ENCODE measurements around the gene RIF1. TPM values are rescaled to one million over a fixed set of nuclear protein-coding genes. Genes with fewer than 3 reads are reported as not detected.

Gene RIF1
- total and polyA plus RNA-seq, 10 donors: 3.4 to 47.5 (median 40.2) TPM

DNA sequence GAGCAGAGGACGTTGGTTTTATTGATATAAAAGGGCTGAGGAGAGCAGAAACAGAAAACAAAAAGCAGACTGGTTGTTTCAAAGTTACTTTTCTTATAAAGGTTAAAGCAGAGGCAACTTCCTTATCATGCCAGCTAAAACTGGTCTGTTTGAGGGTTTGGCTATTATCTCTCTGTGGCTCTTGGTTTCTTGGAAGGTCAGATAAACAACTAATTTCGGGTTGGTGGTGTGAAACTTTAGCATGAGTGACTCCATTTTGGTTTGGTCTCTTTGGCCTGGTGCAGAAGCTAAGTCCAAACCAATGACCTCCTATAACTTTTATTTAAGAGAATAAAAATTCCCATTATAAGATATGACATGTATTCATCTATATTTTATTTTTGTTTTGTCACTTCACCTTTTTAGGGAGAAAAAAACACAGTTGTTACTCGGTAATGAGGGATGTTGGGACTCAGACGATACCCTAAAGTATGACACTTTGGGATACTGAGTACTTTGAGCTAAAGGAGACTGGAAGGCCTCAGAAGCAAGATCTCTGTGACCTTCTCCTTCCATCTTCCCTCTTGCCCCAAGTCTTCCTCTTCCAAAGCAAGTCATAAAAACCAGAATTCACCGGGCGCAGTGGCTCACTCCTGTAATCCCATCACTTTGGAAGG lies 29.0 kb upstream of the RIF1 start:
- DNase-seq: no peak
- TF ChIP-seq POLR2AphosphoS5 (IDR thresholded peaks at IDR 0.05) (no peak), POLR2A (IDR thresholded peaks at IDR 0.05) (no peak)
- TF ChIP-seq, protein P1, sequence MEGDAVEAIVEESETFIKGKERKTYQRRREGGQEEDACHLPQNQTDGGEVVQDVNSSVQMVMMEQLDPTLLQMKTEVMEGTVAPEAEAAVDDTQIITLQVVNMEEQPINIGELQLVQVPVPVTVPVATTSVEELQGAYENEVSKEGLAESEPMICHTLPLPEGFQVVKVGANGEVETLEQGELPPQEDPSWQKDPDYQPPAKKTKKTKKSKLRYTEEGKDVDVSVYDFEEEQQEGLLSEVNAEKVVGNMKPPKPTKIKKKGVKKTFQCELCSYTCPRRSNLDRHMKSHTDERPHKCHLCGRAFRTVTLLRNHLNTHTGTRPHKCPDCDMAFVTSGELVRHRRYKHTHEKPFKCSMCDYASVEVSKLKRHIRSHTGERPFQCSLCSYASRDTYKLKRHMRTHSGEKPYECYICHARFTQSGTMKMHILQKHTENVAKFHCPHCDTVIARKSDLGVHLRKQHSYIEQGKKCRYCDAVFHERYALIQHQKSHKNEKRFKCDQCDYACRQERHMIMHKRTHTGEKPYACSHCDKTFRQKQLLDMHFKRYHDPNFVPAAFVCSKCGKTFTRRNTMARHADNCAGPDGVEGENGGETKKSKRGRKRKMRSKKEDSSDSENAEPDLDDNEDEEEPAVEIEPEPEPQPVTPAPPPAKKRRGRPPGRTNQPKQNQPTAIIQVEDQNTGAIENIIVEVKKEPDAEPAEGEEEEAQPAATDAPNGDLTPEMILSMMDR (IDR thresholded peaks at IDR 0.05 in 8 of 11, conservative IDR thresholded peaks at IDR 0.05 in 3 of 11): no peak
- 78 to 89% (median 85%) methylated on average over 6 of the region's 6 CpGs for WGBS, 5 donors
- peaks cover 0 to 22% (median 0%) of the 10 kb centered on the region in 6 donors for H3K36me3 ChIP-seq
- no peaks in the 10 kb centered on the region for H3K4me1 ChIP-seq
- H3K4me3 ChIP-seq: no peak overlapping the region
- no peaks in the 10 kb centered on the region for H3K27me3 ChIP-seq (replicated peaks in 1 of 7)
- no peak overlapping the region for H3K27ac ChIP-seq
- intact Hi-C loops (cut with DNase I; ENCODE audit: low total_unique reads): no loop called here
- no peaks in the 10 kb centered on the region for H3K9me3 ChIP-seq

DNA sequence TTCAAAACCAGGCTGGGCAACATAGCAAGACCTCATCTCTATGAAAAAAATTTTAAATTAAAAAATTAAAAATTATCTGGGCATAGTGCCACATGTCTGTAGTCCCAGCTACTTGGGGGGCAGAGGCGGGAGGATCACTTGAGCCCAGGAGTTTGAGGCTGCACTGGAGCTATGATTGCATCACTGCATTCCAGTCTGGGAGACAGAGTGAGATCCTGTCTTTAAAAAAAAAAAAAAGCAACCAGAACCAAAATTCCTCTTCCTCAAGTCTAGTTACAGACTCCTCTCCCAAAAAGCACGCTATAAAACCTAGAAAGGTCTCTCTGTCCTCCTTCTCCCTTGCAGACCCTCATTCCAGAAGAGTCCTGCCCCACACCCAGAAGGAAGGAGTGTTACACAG lies 28.4 kb upstream of the RIF1 start:
- H3K4me1 ChIP-seq: no peaks in the 10 kb centered on the region
- no peak overlapping the region for H3K4me3 ChIP-seq
- no peaks in the 10 kb centered on the region for H3K27me3 ChIP-seq (replicated peaks in 1 of 7)
- TF ChIP-seq, protein P1 (IDR thresholded peaks at IDR 0.05 in 8 of 11, conservative IDR thresholded peaks at IDR 0.05 in 3 of 11): no peak
- TF ChIP-seq POLR2AphosphoS5 (IDR thresholded peaks at IDR 0.05) (no peak), POLR2A (IDR thresholded peaks at IDR 0.05) (no peak)
- DNase-seq: no peak
- peaks cover 0 to 22% (median 0%) of the 10 kb centered on the region in 6 donors for H3K36me3 ChIP-seq
- intact Hi-C loops (cut with DNase I; ENCODE audit: low total_unique reads): no loop called here
- 84 to 95% (median 88%) methylated on average over 2 of the region's 2 CpGs for WGBS, 5 donors
- no peak overlapping the region for H3K27ac ChIP-seq
- H3K9me3 ChIP-seq: no peaks in the 10 kb centered on the region

DNA sequence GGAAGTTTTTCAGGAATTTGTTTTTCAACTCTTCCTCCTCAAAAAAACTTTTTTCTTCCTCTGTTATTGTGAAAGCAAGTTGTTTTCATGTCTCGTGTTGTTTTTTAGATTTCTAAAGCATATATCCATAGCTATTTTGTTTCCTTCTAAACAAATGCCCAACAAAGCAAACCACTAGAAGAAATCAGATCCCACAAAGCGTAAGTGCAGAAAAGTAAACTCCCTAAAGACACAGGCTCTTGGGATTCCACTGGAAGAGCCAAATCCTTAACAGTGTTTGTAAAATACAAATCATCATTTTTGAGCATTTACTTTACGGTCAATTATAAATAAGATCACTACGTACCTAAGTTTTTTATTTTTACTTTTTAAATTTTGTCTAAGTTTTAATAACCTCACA lies 21.7 kb upstream of the RIF1 start:
- Histone ChIP-seq H3K27ac (no peak overlapping the region), H3K36me3 (no peaks in the 10 kb centered on the region), H3K27me3 (replicated peaks in 1 of 7) (no peaks in the 10 kb centered on the region), H3K4me3 (no peak overlapping the region), H3K4me1 (no peaks in the 10 kb centered on the region), H3K9me3 (peaks cover 0 to 8% (median 0%) of the 10 kb centered on the region in 8 donors)
- intact Hi-C loops (cut with DNase I; ENCODE audit: low total_unique reads): no loop called here
- TF ChIP-seq POLR2AphosphoS5 (IDR thresholded peaks at IDR 0.05): no peak
- TF ChIP-seq, protein P1 (IDR thresholded peaks at IDR 0.05 in 8 of 11, conservative IDR thresholded peaks at IDR 0.05 in 3 of 11): no peak
- DNase-seq: no peak
- WGBS, 5 donors: 88 to 93% (median 91%) methylated on average over 4 of the region's 4 CpGs

- Histone ChIP-seq H3K27me3 (replicated peaks in 1 of 7) (no peaks in the 10 kb centered on the region), H3K4me3 (no peak overlapping the region), H3K9me3 (peaks cover 0 to 8% (median 0%) of the 10 kb centered on the region in 8 donors), H3K36me3 (no peaks in the 10 kb centered on the region), H3K4me1 (no peaks in the 10 kb centered on the region), H3K27ac (no peak overlapping the region)
- intact Hi-C loops (cut with DNase I; ENCODE audit: low total_unique reads): no loop called here
- DNase-seq: no peak
- 71 to 86% (median 83%) methylated on average over 2 of the region's 2 CpGs for WGBS, 5 donors
- TF ChIP-seq POLR2A (IDR thresholded peaks at IDR 0.05) (no peak), POLR2AphosphoS5 (IDR thresholded peaks at IDR 0.05) (no peak)
- TF ChIP-seq, protein P1 (IDR thresholded peaks at IDR 0.05 in 8 of 11, conservative IDR thresholded peaks at IDR 0.05 in 3 of 11): no peak
Observed at GRCh38 chr2:151391436-151391835, 18.3 kb upstream of the RIF1 start.
